H1 (cell line): ENCODE data around the gene PDZRN4.

Source experiments
- CBX8 ChIP-seq: fragments of 300-800, 300-1000 bp; sonication (generic); IDR thresholded peaks from 2 replicates; pipeline ENCODE4 v1.7.1; 2016; ENCODE audit warnings: low read depth, low read length, borderline replicate concordance
- GABPA ChIP-seq: IDR thresholded peaks from 2 replicates; pipeline ENCODE4 v1.6.1; 2011; ENCODE audit warnings: mild to moderate bottlenecking, low read length, moderate library complexity, borderline replicate concordance; ENCODE audit not compliant: insufficient read depth
- POLR2A ChIP-seq, 2 experiments: IDR thresholded peaks; 1 replicate in 1 of 2; 2 replicates in 1 of 2; pipeline ENCODE4 v1.6.1; 2011; ENCODE audit warnings: low read depth in 2 of 2, low read length in 2 of 2, mild to moderate bottlenecking in 2 of 2; ENCODE audit errors: control extremely low read depth in 1 of 2

- TF ChIP-seq GABPA (no peak), POLR2A (IDR thresholded peaks at IDR 0.05; ENCODE audit: control extremely low read depth in 1 of 2, low read depth in 2 of 2, low read length in 2 of 2) (no peak), CBX8 (no peak)
Observed at GRCh38 chr12:41510470-41510869, 322.4 kb downstream of the PDZRN4 start.
